Transverse colon (tissue), 4 donors: ENCODE measurements around the gene FAM118A. TPM values are rescaled to one million over a fixed set of nuclear protein-coding genes. Genes with fewer than 3 reads are reported as not detected.

Source experiments
- DNase-seq: peaks from one replicate; pipeline ENCODE4 v3.0.0-alpha.2; 2019
- H3K27ac ChIP-seq, 4 donors: fragments of 200-600 bp; sonication (generic); 2 replicates each; pipeline ENCODE4 v1.5.1; 2016 to 2018; ENCODE audit warnings: inconsistent platforms in 4 of 4
- H3K27me3 ChIP-seq: fragments of 200-600 bp; sonication (generic); 2 replicates; pipeline ENCODE4 v1.5.1; 2017; ENCODE audit warnings: inconsistent platforms
- H3K36me3 ChIP-seq, 4 donors: fragments of 200-600 bp; sonication (generic); 2 replicates each; pipeline ENCODE4 v1.5.1; 2017 to 2019; ENCODE audit warnings: inconsistent platforms in 4 of 4
- H3K4me1 ChIP-seq, 4 donors: fragments of 200-600 bp; sonication (generic); 2 replicates each; pipeline ENCODE4 v1.5.1; 2017 to 2020; ENCODE audit warnings: inconsistent platforms in 4 of 4
- H3K4me3 ChIP-seq, 4 donors: fragments of 200-600 bp; sonication (generic); 1 replicate in 1 of 4; 2 replicates in 3 of 4; pipeline versions ENCODE4 v1.5.1 to v1.6.1; 2017 to 2019; ENCODE audit warnings: inconsistent platforms in 4 of 4
- H3K9me3 ChIP-seq, 2 donors: fragments of 200-600 bp; sonication (generic); 2 replicates each; pipeline ENCODE4 v1.5.1; 2017 to 2019; ENCODE audit warnings: inconsistent platforms in 2 of 2
- CTCF ChIP-seq, 5 experiments: fragments of 200-600 bp in 3 of 5; fragments of 450-650 bp in 2 of 5; sonication (generic) in 3 of 5; IDR thresholded peaks; 1 replicate in 2 of 5; 2 replicates in 3 of 5; pipeline ENCODE4 v1.5.1; 2016 to 2017; ENCODE audit warnings: antibody characterized with exemption in 5 of 5, inconsistent platforms in 3 of 5, mild to moderate bottlenecking in 2 of 5, moderate library complexity in 1 of 5
- EP300 ChIP-seq: sonication (generic); formaldehyde crosslinking; IDR thresholded peaks from one replicate; pipeline ENCODE4 v1.6.1; 2017; ENCODE audit warnings: antibody characterized with exemption, low read depth
- POLR2A ChIP-seq: fragments of 450-650 bp; IDR thresholded peaks from one replicate; pipeline ENCODE4 v1.6.1; 2016; ENCODE audit warnings: antibody characterized with exemption, mild to moderate bottlenecking, moderate library complexity
- POLR2AphosphoS5 ChIP-seq, 3 donors: sonication (generic); formaldehyde crosslinking; IDR thresholded peaks; one replicate each; pipeline ENCODE4 v1.6.1; 2016; ENCODE audit warnings: antibody characterized with exemption in 3 of 3
- WGBS, 2 donors: methylation state at CpG; one replicate each; pipeline ENCODE4 v1.1.5; 2018; ENCODE audit warnings: low coverage in 1 of 2; 5-methylcytosine and 5-hydroxymethylcytosine counted together
- in situ Hi-C, 4 donors: fragments of 200-750 bp; cut with MboI; loops; one replicate each; pipeline versions ENCODE4 v1.15.0 to v1.15.1; 2017; ENCODE audit warnings: low sequenced_read_pairs in 3 of 4, low pct_ligation_motif_present in 1 of 4, low pct_unique_long_range_greater_than_20kb in 1 of 4
- intact Hi-C: fragments of 100-400 bp; cut with DNase I; formaldehyde crosslinking; loops from one replicate; pipeline ENCODE4 v1.15.1; 2023; ENCODE audit warnings: low total_unique reads
- total RNA-seq, 4 donors: library from RNA; depleted of rRNA; stranded (reverse); fragments of >200 nt; gene quantifications; one replicate each; pipeline ENCODE4 v1.1.0, GENCODE V29; 2016

FAM118A gene
- total RNA-seq, 4 donors from 2014 or later, result 46.0 to 424 (median 210) TPM

GRCh38 chr22:45281010-45281409, 28.7 kb upstream of the FAM118A start:
- DNase-seq, result no peak
- Histone ChIP-seq H3K9me3 (no peaks in the 10 kb centered on the region), H3K27ac (peak overlapping the region in 1 of 4 donors; percentile 64), H3K27me3 (peaks cover 6% of the 10 kb centered on the region), H3K4me3 (no peak overlapping the region), H3K4me1 (peaks cover 0 to 30% (median 16%) of the 10 kb centered on the region in 4 donors), H3K36me3 (no peaks in the 10 kb centered on the region)
- TF ChIP-seq EP300 (no peak), CTCF (IDR thresholded peaks at IDR 0.05) (no peak), POLR2AphosphoS5 (IDR thresholded peaks at IDR 0.05) (no peak), POLR2A (no peak)
- WGBS, 2 donors, result 71 to 74% methylated on average over 2 to 3 of the region's 3 CpGs
- in situ Hi-C loops (no loop called here), intact Hi-C loops (no loop called here)

GRCh38 chr22:45284705-45285262, 24.9 kb upstream of the FAM118A start, which contains the start of gene UPK3A:
Gene UPK3A, plus strand, starts transcription at chr22:45284949. Its CDS starts 65 bp downstream, at chr22:45285014.
- H3K9me3 ChIP-seq, result no peaks in the 10 kb centered on the region
- intact Hi-C loops (no loop called here), in situ Hi-C loops (no loop called here)
- no peaks in the 10 kb centered on the region for H3K36me3 ChIP-seq
- WGBS, 2 donors, result 13% methylated on average over 28 of the region's 46 CpGs; no CpG with 5 or more reads in 1 of the 2 donors
- peak; percentile 88 for DNase-seq
- H3K27me3 ChIP-seq, result peaks cover 6% of the 10 kb centered on the region
- no peak within 1 kb of the TSS for H3K27ac ChIP-seq
- peak within 1 kb of the TSS in 3 of 4 donors; percentile 4 to 42 (median 16) for H3K4me3 ChIP-seq
- peaks cover 0 to 20% (median 8%) of the 10 kb centered on the region in 4 donors for H3K4me1 ChIP-seq
- TF ChIP-seq CTCF (IDR thresholded peaks at IDR 0.05) (no peak), POLR2A (no peak), POLR2AphosphoS5 (IDR thresholded peaks at IDR 0.05) (no peak), EP300 (no peak)

- no peak for DNase-seq
- Histone ChIP-seq H3K27ac (no peak overlapping the region), H3K4me1 (peaks cover 0 to 15% (median 11%) of the 10 kb centered on the region in 4 donors)
Measured at GRCh38 chr22:45285263-45286058, 24.3 kb upstream of the FAM118A start.

More at GRCh38 chr22:45285263-45286058, 24.3 kb upstream of the FAM118A start:
- Histone ChIP-seq H3K27me3 (peaks cover 6% of the 10 kb centered on the region), H3K36me3 (no peaks in the 10 kb centered on the region), H3K9me3 (no peaks in the 10 kb centered on the region), H3K4me3 (peak overlapping the region in 2 of 4 donors; percentile 16 to 42)
- WGBS, 2 donors, result 73% methylated on average over 16 of the region's 16 CpGs; no CpG with 5 or more reads in 1 of the 2 donors
- TF ChIP-seq EP300 (no peak), CTCF (IDR thresholded peaks at IDR 0.05) (no peak), POLR2A (no peak), POLR2AphosphoS5 (IDR thresholded peaks at IDR 0.05) (no peak)
- in situ Hi-C loops, result no loop called here
- intact Hi-C loops, result no loop called here
